Common myeloid progenitor, CD34-positive (primary cell): ENCODE results near the gene MEIS2.

Experiments
- CTCF ChIA-PET: fragments of 350-600 bp; sonication (Branson Sonifier 250); formaldehyde crosslinking; loops from one replicate; lab custom pipeline; 2021; ENCODE audit warnings: antibody characterized with exemption; lab: Charles Lee
- POLR2A ChIA-PET: fragments of 350-600 bp; sonication (Branson Sonifier 250); formaldehyde crosslinking; loops from one replicate; lab custom pipeline; 2021; ENCODE audit warnings: antibody characterized with exemption; lab: Charles Lee
- DNase-seq, 3 donors: peaks; one replicate each; pipeline versions ENCODE4 v3.0.0 to v3.0.0-alpha.2; 2013
- H3K27ac ChIP-seq, 2 experiments: 1 replicate in 1 of 2; 2 replicates in 1 of 2; pipeline ENCODE4 v1.7.0; 2013; ENCODE audit warnings: inconsistent platforms in 2 of 2, low read length in 2 of 2, mild to moderate bottlenecking in 2 of 2, low read depth in 1 of 2, moderate library complexity in 1 of 2; ENCODE audit not compliant: severe bottlenecking in 2 of 2, insufficient read depth in 1 of 2, poor library complexity in 1 of 2
- H3K27me3 ChIP-seq, 5 experiments: replicated peaks in 2 of 5; 1 replicate in 3 of 5; 2 replicates in 2 of 5; pipeline versions ENCODE4 v1.6.1 to v1.7.0; 2013; ENCODE audit warnings: low read length in 4 of 5, mild to moderate bottlenecking in 2 of 5, moderate library complexity in 2 of 5, inconsistent platforms in 1 of 5; ENCODE audit not compliant: insufficient read depth in 5 of 5, control insufficient read depth in 4 of 5
- H3K36me3 ChIP-seq, 4 experiments: 1 replicate in 2 of 4; 2 replicates in 2 of 4; pipeline versions ENCODE4 v1.6.1 to v1.7.0; 2013; ENCODE audit warnings: low read length in 3 of 4, control low read depth in 1 of 4, mild to moderate bottlenecking in 1 of 4; ENCODE audit not compliant: control insufficient read depth in 4 of 4, insufficient read depth in 4 of 4
- H3K4me1 ChIP-seq, 4 experiments: 1 replicate in 3 of 4; 2 replicates in 1 of 4; pipeline versions ENCODE4 v1.6.1 to v1.7.1; 2013; ENCODE audit warnings: low read length in 3 of 4, mild to moderate bottlenecking in 3 of 4, control low read depth in 1 of 4, inconsistent platforms in 1 of 4, moderate library complexity in 1 of 4; ENCODE audit not compliant: control insufficient read depth in 4 of 4, insufficient read depth in 4 of 4; ENCODE audit errors: control extremely low read depth in 1 of 4
- H3K4me3 ChIP-seq, 7 experiments: 1 replicate in 4 of 7; 2 replicates in 3 of 7; pipeline versions ENCODE4 v1.5.1 to v1.7.0; 2013; ENCODE audit warnings: mild to moderate bottlenecking in 7 of 7, low read length in 6 of 7, moderate library complexity in 6 of 7, inconsistent platforms in 2 of 7, low read depth in 2 of 7, control low read depth in 1 of 7; ENCODE audit not compliant: insufficient read depth in 4 of 7, control insufficient read depth in 1 of 7; ENCODE audit errors: extremely low read depth in 1 of 7
- H3K9me3 ChIP-seq, 5 experiments: 1 replicate in 4 of 5; 2 replicates in 1 of 5; pipeline versions ENCODE4 v1.6.1 to v1.7.1; 2013; ENCODE audit warnings: low read length in 4 of 5, mild to moderate bottlenecking in 2 of 5, inconsistent platforms in 1 of 5, low read depth in 1 of 5, moderate library complexity in 1 of 5; ENCODE audit not compliant: control insufficient read depth in 4 of 5, insufficient read depth in 2 of 5; ENCODE audit errors: control extremely low read depth in 1 of 5
- WGBS: methylation state at CpG from one replicate; pipeline ENCODE4 v1.1.5; 2013; ENCODE audit not compliant: insufficient coverage; 5-methylcytosine and 5-hydroxymethylcytosine counted together

MEIS2 gene

DNA sequence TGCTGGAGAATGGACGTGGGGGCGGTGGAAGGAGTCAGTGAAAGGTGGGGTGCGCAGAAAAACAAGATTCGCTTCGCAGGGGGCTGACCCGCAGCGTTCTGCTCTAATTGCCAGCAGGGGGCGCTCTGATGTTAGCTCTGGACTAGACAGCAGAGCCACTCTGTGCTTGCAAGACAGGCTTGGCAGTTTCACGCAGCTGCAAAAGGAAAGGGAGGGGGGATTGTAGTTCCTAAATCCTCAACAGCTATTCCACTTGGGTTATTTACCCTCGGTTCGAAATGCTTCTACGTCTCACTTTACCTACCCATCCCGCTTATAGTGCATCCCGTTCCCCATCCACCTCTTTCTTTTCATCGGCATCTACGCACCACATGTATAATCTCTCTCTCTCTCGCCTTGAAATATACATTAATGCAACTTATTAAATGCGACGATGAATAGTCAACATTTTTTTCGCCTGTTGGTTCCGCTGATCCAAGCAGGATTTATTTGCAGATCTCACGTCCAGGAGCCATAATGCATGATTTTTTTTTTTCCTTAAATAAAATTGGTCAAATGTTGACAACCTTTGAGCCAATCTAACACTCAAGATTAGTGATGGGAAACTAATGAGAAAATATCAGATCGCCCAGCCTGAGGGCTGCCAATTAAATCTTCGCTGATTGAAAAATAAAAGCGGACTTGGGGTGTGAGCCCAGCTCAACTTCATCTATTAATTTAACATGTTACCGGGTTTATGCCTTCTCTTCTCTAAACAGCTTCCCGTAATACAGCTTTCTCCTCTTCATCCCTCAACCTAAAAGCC lies 216.4 kb downstream of the MEIS2 start:
- WGBS = 6% methylated on average over 25 of the region's 27 CpGs
- Histone ChIP-seq H3K4me1 (peaks cover 0 to 10% (median 4%) of the 10 kb centered on the region in 4 experiments), H3K9me3 (peaks cover 0 to 5% (median 0%) of the 10 kb centered on the region in 5 experiments), H3K4me3 (peak overlapping the region in 1 of 7 experiments; percentile 19), H3K27me3 (peaks cover 42 to 100% (median 85%) of the 10 kb centered on the region in 5 experiments), H3K36me3 (no peaks in the 10 kb centered on the region), H3K27ac (no peak overlapping the region)
- ChIA-PET CTCF (interaction anchor here (0.6 to 1.6 kb wide), 16 partner anchors 10 to 1814 kb away, joined by 3 to 6 read pairs (median 4); no protein-coding TSS in a partner anchor), POLR2A (no interaction called here)
- DNase-seq = peak; percentile 86 to 92 (median 91)

- 1% methylated on average over 18 of the region's 27 CpGs for WGBS
- ChIA-PET POLR2A (no interaction called here), CTCF (interaction anchor here (0.6 to 1.6 kb wide), 7 partner anchors 13 to 715 kb away, joined by 3 to 5 read pairs (median 4); no protein-coding TSS in a partner anchor)
- H3K27ac ChIP-seq = no peak overlapping the region
- H3K27me3 ChIP-seq = peaks cover 42 to 100% (median 86%) of the 10 kb centered on the region in 5 experiments
- H3K4me3 ChIP-seq = no peak overlapping the region
- H3K4me1 ChIP-seq = peaks cover 0 to 21% (median 7%) of the 10 kb centered on the region in 4 experiments
- H3K9me3 ChIP-seq = peaks cover 0 to 5% (median 0%) of the 10 kb centered on the region in 5 experiments
- no peaks in the 10 kb centered on the region for H3K36me3 ChIP-seq
- DNase-seq = no peak
Observed at GRCh38 chr15:36882487-36883131, 217.7 kb downstream of the MEIS2 start.

GRCh38 chr15:36882056-36882455 lies 218.3 kb downstream of the MEIS2 start:
- ChIA-PET CTCF (interaction anchor here (1.6 kb wide), 1 partner anchor 223 kb away, joined by 4 read pairs; no protein-coding TSS in a partner anchor), POLR2A (no interaction called here)
- WGBS = 10% methylated on average over 4 of the region's 5 CpGs
- Histone ChIP-seq H3K4me3 (no peak overlapping the region), H3K27me3 (peaks cover 42 to 100% (median 85%) of the 10 kb centered on the region in 5 experiments), H3K27ac (no peak overlapping the region), H3K4me1 (peaks cover 0 to 21% (median 7%) of the 10 kb centered on the region in 4 experiments), H3K9me3 (peaks cover 0 to 5% (median 0%) of the 10 kb centered on the region in 5 experiments), H3K36me3 (no peaks in the 10 kb centered on the region)
- DNase-seq = no peak

DNA sequence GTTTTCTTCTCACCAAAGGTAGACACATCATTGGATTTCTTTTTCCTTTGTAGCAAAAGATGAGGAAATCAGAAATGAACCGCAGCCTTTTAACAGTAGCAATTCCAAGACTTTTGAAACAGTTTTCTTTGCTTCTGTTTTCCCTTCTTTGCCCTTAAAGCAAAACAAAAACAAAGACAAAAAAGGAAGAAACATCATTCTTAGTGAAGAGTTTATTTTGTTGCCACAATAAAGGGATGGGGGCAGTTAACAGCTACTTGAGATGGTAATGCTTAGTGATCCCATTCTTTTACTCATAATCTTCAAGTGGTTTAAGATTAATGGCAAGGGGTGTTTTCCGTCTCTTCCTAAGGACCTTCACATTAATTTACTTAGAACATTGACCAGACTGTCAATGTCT lies 218.8 kb downstream of the MEIS2 start:
- no peak overlapping the region for H3K4me3 ChIP-seq
- CTCF ChIA-PET = interaction anchor here (1.6 kb wide), 1 partner anchor 223 kb away, joined by 4 read pairs; no protein-coding TSS in a partner anchor
- H3K4me1 ChIP-seq = peaks cover 0 to 21% (median 7%) of the 10 kb centered on the region in 4 experiments
- no peak for DNase-seq
- no CpG with 5 or more reads among the region's 2 CpGs for WGBS
- POLR2A ChIA-PET = no interaction called here
- no peaks in the 10 kb centered on the region for H3K36me3 ChIP-seq
- H3K27ac ChIP-seq = no peak overlapping the region
- H3K27me3 ChIP-seq = peaks cover 46 to 100% (median 86%) of the 10 kb centered on the region in 5 experiments
- H3K9me3 ChIP-seq = peaks cover 0 to 5% (median 0%) of the 10 kb centered on the region in 5 experiments

DNA sequence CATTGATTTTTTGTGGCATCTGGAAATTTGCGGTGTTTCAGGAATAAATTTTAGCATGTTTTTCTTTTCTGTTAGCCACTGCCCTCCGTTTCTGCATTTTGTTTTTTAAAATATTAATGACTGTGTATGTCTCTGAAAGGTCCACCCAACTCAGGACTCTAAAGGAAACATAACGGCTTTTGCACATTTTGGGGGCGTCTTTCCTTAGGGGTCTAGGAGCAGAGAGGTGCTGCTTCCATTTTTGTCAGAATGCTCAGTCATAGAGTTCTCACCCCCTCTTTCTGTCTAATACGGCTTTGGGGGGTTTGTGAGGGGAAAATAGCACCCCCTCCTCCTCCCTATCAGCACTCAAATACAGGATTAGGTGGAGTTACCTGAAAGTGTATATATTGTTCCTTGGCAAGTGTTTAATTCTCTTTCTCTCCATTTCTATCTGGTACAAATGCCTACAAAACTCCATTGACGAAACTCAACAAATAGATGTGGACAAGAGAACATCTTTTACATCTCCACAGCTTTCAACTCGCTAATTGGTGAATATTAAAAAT lies 219.4 kb downstream of the MEIS2 start:
- Histone ChIP-seq H3K4me3 (no peak overlapping the region), H3K4me1 (peaks cover 0 to 21% (median 7%) of the 10 kb centered on the region in 4 experiments), H3K36me3 (no peaks in the 10 kb centered on the region), H3K27ac (no peak overlapping the region), H3K9me3 (peaks cover 0 to 5% (median 0%) of the 10 kb centered on the region in 5 experiments), H3K27me3 (peaks cover 45 to 100% (median 86%) of the 10 kb centered on the region in 5 experiments)
- ChIA-PET POLR2A (no interaction called here), CTCF (interaction anchor here (1.6 kb wide), 1 partner anchor 224 kb away, joined by 4 read pairs; no protein-coding TSS in a partner anchor)
- 0% methylated on average over 2 of the region's 7 CpGs for WGBS
- DNase-seq = no peak

GRCh38 chr15:36880224-36880912 lies 220.0 kb downstream of the MEIS2 start:
- H3K4me3 ChIP-seq = no peak overlapping the region
- peaks cover 0 to 21% (median 7%) of the 10 kb centered on the region in 4 experiments for H3K4me1 ChIP-seq
- H3K9me3 ChIP-seq = peaks cover 0 to 5% (median 0%) of the 10 kb centered on the region in 5 experiments
- 4% methylated on average over 51 of the region's 52 CpGs for WGBS
- H3K36me3 ChIP-seq = no peaks in the 10 kb centered on the region
- CTCF ChIA-PET = no interaction called here
- peak in 1 of 3 donors; percentile 31 for DNase-seq
- H3K27me3 ChIP-seq = peaks cover 47 to 100% (median 85%) of the 10 kb centered on the region in 5 experiments
- H3K27ac ChIP-seq = no peak overlapping the region
- POLR2A ChIA-PET = interaction anchor here (0.6 kb wide), 1 partner anchor 1093 kb away, joined by 4 read pairs; no protein-coding TSS in a partner anchor
